GM18907 (cell line): Measurements from ENCODE around the gene SLC39A10.
A peak's percentile ranks its signal among the peaks of the same experiment; 100 is the strongest.
"Not testable (repeated sequence)": the region's sequence is repeated elsewhere in the genome, so short reads cannot be mapped to it uniquely, and the experiment has no call there.

ENCODE experiments used
- ATAC-seq: cut with Tn5 transposase; IDR thresholded peaks from one replicate; pipeline ENCODE4 v1.9.1; 2021; ENCODE audit warnings: mild to moderate bottlenecking, moderate library complexity; ENCODE audit not compliant: unreplicated experiment

The SLC39A10 gene

GRCh38 chr2:195670191-195670590 lies 13.2 kb downstream of the SLC39A10 start:
- ATAC-seq, result no peak

GRCh38 chr2:195671563-195671962 lies 14.5 kb downstream of the SLC39A10 start:
- ATAC-seq, result no peak

- ATAC-seq, result no peak
These were observed 15.6 kb downstream of the SLC39A10 start for GRCh38 chr2:195672674-195673073.

GRCh38 chr2:195674491-195675221 lies 17.6 kb downstream of the SLC39A10 start:
- ATAC-seq, result no peak

- ATAC-seq, result no peak
These were observed 18.9 kb downstream of the SLC39A10 start for GRCh38 chr2:195675783-195676427.

GRCh38 chr2:195677290-195677689 lies 20.3 kb downstream of the SLC39A10 start:
- no peak for ATAC-seq

- ATAC-seq, result no peak
These were observed 20.9 kb downstream of the SLC39A10 start for GRCh38 chr2:195677884-195678283.

- no peak for ATAC-seq
These were observed 25.1 kb downstream of the SLC39A10 start for GRCh38 chr2:195682077-195682476.

GRCh38 chr2:195683174-195683573 lies 26.1 kb downstream of the SLC39A10 start:
- ATAC-seq, result no peak

GRCh38 chr2:195686564-195686963 lies 29.5 kb downstream of the SLC39A10 start:
- ATAC-seq, result peak; percentile 63

GRCh38 chr2:195687320-195688086 lies 30.5 kb downstream of the SLC39A10 start:
- ATAC-seq, result no peak

GRCh38 chr2:195692531-195692930 lies 35.5 kb downstream of the SLC39A10 start:
- ATAC-seq, result not testable (repeated sequence)

GRCh38 chr2:195694553-195694952 lies 37.5 kb downstream of the SLC39A10 start:
- ATAC-seq, result no peak

- ATAC-seq, result no peak
These were observed 38.1 kb downstream of the SLC39A10 start for GRCh38 chr2:195695002-195695631.

GRCh38 chr2:195696012-195696411 lies 39.0 kb downstream of the SLC39A10 start:
- ATAC-seq, result no peak

- ATAC-seq, result peak; percentile 45
These were observed 40.7 kb downstream of the SLC39A10 start for GRCh38 chr2:195697681-195698220.

- ATAC-seq, result no peak
These were observed 43.5 kb downstream of the SLC39A10 start for GRCh38 chr2:195700480-195700879.

GRCh38 chr2:195706161-195706900 lies 49.3 kb downstream of the SLC39A10 start:
- ATAC-seq, result no peak

GRCh38 chr2:195709901-195710806 lies 53.1 kb downstream of the SLC39A10 start:
- ATAC-seq, result no peak
